Fibroblast of peridontal ligament (primary cell): Measurements from ENCODE around the gene CREBBP.

Source experiments
- DNase-seq: peaks from one replicate; pipeline ENCODE4 v3.0.0-alpha.2; 2010; ENCODE audit errors: extremely low read depth

CREBBP gene

DNA sequence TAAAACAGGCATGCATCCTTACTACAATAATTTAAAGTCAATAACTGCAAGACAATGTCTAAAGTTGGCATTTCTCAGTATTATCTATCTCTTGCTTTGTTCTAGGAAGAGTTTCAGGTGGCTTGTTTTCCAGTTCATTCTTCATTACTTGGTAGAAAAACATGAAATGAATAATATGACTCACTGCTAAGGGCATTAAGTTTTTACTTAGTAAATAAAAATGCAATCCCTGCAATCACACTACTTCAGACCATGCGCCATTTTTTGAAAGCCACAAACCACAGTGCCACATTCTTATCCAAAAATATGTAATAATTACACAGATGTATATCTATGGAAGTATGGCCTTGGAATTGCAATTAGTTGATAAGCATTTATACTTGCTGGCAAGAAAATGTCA is 55.4 kb downstream of the CREBBP start:
- peak; percentile 70 for DNase-seq

DNA sequence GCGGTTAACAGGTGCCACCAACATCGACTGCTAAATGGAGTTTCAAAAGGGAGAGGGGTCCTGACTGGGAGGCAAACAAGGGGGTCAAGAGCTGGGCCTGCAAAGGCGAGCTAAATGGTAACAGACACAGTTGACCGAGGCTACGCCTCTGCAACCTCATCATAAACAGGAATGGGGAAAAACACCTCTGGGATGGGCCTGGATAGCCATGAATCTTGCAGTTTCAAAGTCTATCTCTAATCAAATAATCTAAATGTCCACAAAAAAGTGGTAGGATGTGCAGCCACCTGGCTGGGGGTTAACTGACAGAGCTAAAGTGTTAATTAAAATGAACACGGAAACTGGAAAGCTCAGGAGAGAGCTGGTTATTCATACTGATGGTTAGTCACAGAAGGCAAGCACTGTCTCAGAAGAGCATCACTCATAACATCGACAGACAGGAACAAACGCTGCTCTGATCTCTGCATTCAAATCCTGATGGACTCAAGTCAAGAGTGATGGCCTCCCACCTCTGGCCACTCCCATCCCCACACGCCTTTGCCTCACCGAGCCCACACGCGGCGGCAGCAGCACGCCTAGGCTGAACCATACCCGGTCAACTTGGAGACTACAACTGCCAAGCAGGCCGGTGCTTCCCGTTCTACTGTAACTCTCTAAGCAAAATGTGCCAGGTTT is 56.3 kb downstream of the CREBBP start:
- DNase-seq, result no peak

DNA sequence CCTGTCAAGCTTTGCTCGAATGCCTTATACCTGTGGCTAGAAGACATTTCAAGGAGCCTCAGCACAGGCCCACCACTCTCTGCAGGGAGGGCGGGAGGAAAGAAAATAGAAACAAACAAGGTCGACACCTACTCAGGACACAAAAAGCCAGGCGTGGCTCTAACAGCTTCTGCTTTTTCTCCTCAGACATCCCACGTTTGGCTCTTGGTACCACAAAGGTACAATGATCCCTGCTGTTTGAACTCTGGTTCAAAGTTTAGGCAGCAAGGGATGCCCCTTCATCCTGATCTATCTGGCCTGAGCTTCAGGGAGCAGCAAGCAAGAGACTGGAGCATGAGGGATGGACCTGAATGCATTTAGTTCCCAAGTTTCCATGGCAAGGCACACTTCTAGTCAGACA is 57.1 kb downstream of the CREBBP start:
- DNase-seq, result no peak

DNA sequence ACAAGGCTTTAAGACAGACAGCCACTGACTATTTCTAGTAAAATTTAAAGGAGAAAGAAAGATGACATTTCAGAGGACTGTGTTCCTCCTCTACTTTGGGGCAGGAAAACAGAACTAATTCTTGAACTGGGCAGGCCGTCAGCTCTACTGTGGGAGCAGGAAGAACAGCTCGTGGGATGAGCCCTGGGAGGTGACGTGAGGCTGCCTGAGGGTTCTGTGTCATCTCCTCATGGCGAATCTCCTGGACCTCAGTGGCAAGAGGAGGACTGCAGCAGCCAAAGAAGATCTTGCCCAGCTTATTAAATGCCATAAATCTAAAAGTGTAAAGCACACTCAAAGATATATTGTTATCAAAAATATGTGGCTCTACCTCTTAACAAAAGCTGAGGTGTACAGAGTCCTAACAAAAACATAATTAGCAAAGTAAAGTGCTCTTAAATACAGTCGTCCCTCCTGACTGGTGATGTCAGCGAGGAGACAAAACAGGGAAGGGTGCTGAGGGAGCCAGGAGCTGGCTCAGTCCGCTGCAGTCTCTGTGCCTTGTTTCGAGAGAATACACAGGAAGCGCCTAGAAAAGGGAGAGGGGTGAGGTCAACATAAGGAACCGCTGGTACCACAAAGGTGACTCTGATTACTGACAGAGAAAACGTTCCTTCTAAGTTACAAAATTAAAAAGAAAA is 58.0 kb downstream of the CREBBP start:
- DNase-seq, result no peak

DNA sequence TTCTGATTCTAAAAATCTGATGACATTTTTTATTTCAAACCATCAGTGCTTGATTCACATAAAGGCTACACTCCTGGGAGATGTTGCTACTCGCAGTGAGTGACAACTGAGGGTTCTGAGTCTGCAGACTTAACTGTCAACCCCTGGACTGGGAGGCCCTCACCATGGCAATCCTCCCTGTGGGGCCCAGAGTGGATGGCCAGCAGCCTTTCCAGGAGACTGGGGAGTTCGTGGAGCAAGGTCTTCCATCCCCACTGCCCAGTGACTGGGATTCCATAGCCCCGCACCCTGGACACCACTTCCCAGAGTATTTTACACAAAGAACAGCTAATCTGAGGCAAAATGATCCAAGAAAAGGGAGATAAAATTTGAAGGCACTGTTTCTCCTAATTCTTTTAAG is 59.3 kb downstream of the CREBBP start:
- DNase-seq, result no peak

DNA sequence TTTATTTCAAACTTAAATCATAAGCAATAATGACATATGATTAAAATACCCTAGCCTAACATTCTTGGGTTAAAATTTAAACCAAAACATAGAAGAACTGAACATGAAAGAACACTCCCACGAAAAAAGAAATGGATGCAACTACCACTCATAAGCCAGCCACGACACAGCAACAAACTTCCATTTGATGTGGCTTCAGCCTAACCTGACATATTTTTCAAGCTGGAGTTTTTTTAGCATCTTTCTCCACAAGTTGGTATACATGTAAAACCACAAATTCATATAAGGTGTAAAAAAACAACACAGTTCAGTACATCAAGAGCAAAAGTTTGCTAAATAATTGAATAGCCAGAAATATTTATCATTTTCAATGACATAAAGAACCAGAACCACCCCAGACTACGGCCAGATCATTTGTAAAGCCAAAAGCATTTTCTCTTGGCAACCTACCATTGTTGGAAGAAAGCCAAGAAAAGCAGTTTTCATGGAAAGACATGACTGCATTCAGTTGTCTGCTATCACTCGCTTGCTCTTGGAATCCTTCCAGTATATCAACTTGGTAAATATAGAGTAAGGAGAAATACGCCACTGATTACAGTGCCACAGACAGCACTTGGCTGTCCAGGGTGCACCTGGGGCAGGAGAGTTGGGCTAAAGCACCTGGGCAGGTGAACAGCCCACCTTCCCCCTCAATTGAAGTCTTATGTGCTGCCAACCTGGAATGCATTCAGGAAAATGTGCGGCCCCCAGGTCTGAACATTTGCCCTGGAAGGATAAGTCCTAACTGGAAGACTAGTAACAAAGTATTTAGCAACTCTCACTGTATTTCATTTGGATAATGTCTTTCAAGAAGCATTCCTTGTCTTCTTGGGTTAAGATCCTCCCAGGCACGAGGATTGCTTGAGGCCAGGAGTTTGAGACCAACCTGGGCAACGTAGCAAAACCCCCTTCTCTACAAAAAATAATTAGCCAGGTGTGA is 60.5 kb downstream of the CREBBP start:
- DNase-seq, result peak; percentile 98

DNA sequence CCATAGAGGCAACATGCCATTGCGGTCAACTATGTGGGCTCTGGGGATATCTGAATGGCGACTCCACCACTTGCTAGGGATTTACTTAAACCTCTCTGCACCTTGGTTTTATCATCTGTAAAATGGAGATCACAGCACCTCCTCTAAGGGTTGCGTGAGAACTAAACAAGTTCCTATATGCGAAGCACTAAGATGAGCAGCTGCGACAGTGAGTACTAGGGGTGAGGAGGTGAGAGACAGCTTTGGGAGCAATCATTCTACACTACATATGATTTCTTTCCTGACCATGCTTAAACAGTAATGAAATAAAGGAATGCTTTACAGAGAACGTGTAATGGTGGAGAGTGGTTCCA is 61.4 kb downstream of the CREBBP start:
- DNase-seq, result no peak

DNA sequence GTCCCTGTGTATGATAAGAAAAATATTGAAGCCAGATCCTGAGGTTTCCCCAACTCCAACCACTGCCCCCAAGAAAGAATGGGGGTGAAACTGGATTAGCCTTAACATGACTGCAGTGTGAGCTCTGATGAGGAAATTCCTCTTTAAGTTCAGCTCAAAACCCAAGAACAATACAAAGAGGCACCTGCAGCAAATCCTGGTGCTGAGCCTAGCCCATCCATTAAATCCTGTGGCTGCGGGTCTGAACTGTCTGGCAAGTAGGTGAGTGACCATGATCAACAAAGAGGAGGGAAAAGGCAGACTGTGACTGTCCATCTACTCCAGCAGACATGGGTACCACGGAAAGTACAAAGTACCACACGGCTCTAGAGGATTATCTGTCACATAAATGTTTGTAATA is 64.2 kb downstream of the CREBBP start:
- DNase-seq, result no peak

DNA sequence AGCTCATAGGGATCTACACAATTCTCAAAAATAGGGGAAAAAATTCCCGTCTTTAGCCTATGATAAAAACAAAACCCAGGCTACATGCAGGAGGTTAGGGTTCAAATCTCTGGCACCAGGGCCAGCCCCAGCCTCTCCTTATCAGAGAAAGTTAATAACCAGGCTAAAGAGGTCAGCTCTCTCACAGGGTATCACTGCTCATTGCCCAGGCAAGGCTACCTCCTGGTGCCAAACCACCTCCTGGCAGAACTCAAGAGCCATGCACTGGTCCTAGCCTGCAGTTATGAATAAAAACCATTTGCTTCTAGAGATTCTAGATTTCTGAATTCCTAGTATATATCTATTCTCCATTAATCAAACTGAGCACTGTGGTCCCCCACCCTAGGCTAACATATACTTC is 65.8 kb downstream of the CREBBP start:
- DNase-seq, result no peak

DNA sequence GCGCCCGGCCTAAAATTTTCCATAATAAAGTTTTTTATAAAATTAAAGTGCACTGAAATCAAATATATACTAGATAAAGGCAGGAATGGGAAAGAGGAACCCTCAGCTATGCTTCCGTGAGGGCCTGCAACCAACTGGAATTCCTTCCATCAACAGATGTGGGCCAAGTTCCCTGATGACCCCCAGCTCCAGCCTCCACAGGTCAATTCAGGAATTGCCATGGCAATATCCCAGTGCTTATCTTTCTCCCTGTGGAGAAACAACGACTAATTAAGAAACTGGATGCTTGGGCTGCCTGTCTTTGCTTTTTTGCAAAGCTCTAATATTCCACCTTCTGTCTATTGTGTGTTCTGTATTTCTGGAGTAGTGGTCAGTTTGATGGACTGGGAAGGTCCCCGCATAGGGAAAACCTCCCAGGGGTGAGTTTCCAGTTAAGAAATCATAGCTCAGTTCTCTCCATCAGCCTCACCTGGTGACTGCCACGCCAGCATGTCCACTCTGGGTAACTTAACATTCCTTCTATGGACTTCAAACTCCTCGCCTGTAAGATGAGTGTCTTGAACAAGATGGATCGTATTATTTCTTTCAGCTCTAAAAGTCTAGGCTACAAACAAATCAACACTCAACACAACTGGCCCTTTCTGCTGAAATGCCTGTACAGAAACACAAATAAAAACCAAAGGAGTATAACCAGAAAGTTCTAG is 67.9 kb downstream of the CREBBP start:
- no peak for DNase-seq

DNA sequence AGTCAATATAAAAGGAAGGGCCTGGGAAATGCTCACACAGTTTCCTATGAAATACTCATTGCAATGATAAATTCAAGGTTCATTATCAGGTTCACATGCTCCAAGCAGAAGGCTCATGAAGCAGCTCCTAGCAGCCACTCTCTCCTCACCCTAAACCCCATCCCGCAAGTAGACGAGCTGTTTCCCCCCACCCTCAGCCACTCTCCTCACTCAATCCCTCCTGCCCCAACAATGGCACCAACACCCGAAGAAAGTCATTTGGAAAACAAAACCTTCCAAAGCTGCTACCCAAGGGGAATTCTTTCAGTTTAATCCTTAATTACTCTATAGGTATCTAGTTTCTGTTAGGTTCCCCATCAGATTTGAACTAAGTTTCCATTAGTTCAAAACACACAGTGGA is 69.7 kb downstream of the CREBBP start:
- DNase-seq, result no peak

DNA sequence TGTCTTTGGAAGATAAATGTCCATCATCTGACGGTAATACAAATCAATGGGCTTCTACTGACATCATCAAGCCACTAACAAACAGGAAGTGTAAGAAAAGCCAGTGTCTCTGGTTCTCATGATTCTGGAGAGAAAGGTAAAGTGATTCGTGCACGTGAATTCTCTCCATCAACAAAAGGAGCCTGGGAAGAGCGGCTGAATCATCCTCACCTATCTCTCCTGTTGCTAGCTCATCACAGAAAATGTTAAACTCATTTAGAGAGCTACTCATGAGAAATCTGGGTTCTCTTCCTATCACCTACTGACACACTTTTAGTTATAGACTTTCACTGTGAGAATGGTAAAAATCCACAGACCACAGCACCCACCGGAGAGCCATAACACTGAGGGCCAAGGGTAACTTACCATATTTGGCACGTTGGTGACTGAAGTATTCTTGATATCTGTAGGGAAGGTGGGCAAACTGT is 70.3 kb downstream of the CREBBP start:
- DNase-seq, result no peak

DNA sequence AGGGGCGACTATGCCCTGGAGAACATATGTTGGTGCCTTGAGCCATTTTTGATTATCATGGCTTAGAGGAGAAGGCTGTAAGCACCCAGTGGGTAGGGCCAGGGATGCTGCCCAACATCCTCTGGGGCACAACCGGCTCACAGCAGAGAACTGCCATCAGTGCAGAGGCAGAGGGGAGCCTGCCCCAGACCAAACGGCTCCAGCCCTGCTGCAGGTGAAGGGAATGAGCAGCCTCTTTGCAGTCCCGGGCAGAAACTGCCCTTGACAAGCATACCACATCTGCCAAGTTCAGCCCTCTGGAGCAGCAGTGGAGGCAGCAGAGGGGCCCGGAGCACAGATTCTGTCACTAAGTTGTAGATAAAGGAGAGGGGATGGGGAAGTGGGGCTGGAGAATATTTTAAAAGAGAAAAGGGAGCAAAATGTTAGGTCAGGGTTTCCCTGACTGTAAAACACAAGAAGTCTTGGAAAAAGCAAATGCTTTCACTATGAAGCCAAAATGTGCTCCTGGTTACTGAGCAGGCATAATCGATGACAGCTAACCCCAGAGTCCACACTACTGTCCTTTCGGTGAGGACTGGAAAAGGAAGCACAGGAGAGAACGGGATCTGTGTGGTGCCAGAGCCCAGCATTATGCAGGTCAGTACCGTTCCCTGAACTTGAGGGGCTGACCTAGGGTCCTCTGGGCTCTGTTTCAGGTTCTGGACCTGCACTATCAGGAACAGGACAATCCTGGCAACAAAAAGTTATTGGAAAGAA is 72.0 kb downstream of the CREBBP start:
- DNase-seq, result no peak

DNA sequence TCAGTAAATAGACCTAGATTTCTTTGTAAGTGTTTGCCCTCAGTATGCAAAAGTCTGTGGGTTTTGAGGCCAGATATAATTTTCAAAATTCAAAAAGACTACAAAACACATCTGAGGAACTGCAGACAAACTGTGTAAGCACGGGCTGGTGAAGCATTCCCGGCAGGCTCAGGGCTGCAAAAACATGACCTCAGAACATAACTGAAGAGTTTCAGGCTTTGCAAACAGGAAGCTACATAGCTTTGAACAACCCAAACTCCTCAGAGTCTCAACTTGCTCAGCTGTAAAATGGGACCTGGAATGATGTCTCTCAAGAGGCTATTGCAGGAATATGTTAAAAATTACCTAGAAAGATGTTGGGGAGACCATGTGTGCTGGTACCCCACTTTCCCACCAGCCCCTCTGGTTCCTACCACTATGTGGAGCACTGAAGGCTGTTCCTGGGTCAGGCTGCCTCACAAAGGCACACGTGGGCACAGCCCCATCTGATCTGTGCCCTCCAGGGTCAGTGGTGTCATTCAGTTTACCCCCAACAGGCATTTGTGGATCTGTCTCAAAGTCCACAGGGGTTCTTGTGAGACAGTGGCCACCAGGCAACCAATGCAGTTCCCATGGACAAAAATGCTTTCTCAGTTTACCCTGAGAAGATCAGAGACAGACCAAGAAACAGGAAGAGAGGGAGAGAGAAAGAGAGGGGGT is 72.9 kb downstream of the CREBBP start:
- DNase-seq, result no peak

DNA sequence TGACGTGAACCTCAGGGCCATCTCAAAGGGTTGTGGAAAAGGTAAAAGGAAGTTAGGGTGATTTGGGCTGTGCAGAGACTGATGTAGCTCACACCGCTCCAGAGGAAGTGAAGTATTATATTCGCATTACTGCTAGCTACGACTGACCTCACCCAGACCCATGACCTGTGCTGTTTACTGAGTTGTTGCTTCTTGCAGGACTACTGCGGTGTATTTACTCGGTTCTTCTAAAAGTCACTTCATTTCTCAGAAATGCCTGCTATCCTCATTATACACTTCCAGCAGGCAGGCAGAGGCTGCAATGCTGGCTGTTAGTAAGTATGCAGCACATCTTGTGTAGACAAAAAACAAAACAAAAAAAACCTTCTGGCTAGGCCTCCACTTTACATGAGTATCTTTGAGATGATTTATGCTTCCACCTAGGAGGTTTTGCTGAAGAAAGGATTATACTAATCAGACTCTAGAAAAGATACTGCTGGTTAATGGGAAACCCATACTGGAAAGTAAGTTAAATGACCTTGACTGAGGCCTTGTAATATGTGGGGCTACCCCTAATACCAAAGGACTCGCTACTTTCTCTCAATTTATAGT is 76.0 kb downstream of the CREBBP start:
- no peak for DNase-seq

DNA sequence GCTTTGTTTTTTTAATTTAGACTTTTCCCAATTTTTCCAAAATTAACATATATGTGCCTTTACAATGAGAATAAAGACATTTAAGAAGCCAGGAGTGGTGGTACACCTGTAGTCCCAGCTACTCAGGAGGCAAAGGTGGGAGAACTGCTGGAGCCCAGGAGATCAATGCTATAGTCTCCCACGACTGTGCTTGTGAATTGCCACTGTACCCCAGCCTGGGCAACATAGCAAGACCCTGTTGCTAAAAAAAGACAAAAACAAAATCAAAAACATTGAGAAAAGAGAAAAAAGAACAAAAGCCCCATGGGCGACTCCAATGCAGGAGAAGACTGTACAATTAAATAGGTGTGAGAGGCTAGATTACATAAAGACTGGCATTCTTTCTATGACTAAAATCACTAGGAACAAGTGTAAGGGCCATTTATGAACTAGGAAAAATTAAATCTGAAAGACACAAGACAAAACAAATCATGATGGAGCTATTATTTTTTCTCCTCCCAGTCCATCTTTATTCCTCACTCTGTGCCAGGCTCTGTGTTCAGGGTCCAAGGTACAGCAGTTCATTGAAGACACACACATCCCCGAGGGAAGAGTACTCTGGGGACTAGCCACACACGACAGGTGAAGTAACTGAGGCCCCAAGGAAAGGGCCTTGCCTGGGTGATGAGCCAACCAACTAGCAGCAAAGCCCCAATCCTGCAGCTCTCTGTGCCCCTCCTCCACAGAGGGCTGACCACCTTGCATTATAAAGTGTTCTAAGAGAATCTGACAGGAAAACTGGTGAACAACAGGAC is 79.8 kb downstream of the CREBBP start:
- no peak for DNase-seq

DNA sequence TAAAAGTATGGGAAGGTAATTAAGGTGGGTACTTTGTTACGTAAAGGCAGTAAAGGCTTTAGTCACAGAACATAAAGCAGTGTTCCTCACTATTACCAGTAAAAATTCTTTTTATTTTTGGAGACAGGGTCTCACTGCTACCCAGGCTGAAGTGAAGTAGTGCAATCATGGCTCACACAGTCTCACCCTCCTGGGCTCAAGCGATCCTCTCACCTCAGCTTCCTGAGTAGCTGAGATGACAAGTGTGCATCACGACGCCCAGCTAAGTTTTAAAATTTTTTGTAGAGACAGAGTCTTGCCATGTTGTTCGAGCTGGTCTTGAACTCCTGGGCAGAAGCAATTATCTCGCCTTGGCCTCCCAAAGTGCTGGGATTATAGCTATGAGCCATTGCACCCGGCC is 80.5 kb downstream of the CREBBP start:
- DNase-seq, result no peak

DNA sequence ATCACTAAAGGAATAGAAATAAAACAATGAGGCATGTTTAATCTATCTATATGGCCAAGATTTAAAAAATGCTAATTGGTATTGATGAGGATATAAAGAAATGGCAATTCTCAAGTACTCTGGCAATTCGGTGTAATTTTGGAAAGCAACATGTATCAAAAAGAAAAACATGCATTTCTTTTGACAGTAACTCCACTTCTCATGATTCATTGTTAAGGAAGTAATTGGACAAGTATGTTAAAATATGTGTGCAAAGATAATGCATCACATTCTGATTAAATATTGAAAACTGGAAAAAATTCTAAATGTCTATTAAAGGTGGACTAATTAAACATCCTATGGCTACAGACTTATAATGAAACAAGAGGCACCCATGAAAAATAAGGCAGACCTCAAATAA is 81.2 kb downstream of the CREBBP start:
- DNase-seq, result no peak

DNA sequence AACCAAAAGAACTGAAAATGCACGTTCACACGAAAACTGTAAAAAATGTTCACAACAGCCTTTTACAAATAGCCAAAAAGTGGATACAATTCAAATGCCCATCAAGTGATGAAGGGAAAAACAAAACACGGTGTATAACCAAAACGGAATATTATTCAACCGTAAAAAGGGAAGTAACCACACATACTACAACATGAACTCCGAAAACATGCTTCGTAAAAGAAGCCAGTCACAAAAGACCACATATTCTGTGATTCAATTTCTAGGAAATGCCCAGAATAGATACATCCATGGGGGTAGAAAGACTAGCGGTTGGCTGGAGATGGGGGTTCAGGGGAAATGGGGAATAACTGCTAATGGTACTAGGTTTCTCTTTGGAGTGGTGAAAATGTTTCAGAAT is 81.7 kb downstream of the CREBBP start:
- no peak for DNase-seq
